ENCODE results near the gene NABP1.
A peak's percentile ranks its signal among the peaks of the same experiment; 100 is the strongest.

The NABP1 gene

DNA sequence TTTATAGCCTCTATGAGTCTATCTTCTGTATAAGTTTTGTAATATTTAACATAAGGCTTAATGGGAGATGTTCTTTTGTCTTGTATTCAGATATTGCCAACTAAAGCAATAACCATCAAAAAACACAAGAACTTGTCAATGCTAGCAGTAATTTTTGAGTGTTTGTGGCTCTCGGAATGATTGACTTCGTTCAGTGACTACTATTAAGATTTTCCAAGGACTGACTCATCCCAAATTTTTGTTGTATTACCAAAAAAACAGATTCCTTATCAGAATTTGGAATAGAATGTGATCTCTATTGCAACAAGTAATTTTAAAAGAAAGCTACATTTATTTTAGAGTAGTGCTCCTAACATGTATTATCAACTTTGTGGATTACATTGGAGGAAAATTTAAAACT lies 8.1 kb downstream of the NABP1 start:
- DNase-seq, result no peak

DNA sequence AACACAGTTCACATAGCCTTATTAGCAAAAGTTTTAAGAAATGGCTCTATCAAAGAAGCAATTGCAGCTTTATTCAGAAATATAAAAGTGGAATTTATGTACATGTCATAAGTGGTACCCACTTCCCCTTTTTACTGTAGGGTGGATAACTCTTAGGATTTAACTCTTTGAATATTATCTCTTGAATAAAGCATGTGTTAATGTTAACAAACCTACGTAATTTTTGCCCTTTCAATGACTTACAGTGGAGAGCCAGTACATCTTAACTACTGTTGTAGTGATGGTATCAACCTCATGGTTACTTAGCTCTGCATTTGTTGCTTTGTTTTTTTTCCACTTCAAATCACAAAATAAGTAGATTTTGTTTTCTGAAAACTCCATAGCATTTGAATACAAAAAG lies 8.8 kb downstream of the NABP1 start:
- no peak for DNase-seq

DNA sequence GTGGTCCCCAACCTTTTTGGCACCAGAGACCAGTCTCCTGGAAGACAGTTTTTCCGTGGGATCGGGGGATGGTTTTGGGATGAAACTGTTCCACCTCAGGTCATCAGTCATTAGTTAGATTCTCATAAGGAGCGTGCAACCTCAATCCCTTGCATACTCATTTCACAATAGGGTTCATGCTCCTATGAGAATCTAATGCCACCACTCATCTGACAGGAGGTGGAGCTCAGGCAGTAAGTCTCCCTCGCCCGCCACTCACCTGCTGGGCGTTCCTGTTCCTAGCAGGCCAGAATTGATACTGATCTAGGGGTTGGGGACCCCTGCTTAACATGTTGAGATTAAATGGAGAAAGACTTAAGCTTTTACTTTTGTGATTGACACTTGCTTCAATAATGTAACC lies 9.9 kb downstream of the NABP1 start:
- DNase-seq, result no peak

DNA sequence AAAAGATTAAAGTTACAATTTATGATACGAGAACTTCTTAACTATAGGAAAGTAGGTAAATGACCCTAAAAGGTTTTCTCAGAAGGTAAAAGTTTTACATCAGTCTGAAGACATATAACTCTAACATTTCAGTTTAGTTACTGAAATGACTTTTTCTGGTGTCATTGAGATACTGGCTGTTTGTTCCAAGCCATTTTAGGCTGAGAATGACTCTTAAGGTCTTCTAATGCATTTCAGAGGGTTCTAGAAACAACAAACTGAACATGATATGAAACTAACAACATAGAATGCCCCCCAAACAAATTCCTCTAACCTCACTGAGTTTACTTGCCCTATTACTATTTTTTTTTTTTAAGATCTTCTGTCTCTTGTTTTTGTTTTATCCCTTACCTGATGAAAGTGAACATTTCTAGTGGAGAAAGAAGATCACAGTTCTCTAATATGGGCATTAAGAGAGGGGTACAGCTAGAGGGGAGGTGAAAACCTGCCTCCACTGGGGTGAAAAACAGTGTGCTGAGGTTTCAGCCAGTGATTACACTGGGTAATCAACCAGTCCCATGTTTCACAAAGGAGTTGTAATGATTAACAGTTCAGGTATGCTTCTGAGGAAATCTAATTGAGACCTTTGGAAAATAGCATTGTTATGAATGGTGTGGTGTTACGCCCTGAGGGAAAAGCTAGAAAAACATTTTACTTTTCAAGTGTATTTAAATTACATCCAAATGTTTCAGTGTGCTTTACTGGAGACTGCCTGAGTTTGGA lies 11.2 kb downstream of the NABP1 start:
- DNase-seq, result no peak

DNA sequence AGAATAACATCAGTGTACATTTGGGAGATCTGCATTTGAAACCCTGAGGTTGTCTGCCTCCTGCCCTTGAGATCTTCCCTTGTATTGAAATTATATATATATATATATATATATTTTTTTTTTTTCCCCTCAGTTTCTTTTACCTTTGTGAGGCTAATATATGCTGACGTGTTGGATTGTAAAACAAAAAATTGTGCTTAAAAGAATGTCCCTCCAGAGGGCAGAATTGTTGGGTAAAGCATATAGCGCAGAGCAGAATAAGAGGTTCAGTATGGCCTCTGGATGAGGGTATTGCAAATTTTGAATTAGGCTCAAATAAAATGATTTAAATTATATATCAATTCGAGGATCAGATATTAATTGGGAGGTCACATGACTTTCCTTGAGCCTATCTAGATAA lies 12.4 kb downstream of the NABP1 start:
- DNase-seq, result peak; percentile 32

DNA sequence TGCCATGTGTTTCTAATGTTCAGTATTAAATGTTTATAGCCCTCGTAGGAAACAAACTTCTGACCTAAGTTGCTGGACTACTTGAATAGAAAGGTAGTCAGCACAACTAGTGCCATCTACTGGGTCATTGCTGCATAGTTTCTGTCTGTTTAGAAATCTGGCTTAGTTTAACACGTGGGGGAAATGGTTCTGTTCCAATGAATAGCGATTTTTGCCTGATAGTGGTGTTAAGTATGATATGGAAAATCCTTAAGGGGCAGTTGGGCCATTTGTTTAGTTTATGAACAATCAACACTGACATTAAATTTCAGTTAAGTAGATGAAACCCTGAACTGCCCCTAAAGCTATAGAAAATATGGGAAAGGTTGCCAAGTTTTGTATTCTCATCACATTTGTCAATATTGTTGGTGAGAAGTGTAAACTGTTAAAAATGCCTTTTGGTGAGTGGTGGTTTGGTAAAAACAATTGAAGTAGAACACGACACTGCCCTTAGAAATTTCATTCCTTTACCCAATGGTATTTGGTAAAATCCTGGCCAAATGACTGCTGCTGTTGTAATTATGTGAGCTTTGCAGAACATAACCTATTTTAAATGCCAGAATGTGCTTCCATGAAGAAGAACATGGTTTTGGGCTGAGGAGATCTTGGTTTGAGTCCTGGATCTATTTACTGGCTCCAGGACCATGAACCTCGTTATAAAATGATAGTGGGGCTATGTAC lies 13.2 kb downstream of the NABP1 start:
- peak; percentile 89 for DNase-seq

DNA sequence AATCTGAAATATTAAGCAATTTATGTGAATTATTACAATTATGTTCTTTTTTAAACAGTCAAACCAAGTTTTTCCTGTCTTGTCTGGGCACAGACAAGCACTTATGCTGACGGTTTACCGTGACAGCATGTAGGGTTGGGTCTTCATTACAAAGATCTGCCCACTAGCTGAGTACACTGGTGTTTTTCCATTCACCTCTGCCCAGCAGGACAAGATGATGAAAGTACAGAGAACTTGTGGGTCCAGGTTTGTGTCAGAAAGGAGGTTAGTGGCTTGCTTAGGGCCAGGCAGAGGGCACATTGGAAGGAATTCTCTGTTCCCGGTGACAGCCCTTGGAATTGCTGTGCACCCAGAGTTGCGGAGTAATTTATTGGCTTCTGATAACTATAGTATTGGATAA lies 14.0 kb downstream of the NABP1 start:
- no peak for DNase-seq

DNA sequence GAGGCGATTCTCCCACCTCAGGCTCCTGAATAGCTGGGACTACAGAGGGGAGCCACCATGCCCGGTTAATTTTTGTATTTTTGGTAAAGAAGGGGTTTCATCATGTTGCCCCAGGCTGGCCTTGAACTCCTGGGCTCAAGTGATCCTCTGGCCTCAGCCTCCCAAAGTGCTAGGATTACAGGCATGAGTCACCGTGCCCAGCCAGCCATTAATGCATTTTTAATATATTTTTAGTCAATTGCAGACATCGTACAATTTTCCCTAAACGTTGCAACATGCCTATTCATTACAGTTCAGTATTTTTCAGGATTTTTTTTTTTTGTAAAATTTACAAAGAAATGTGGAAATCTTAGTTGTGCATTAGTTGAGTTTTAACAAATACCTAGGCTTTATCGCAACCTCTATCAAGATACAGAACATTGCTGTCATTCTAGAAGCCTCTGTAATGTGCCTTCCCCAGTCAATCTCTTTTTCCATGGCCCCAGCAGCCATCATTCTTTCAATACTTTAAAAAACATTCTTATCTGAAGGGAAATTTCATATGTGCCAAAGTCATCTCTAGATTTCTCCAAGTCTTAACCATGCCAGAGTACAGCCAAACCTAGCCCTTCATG lies 14.7 kb downstream of the NABP1 start:
- DNase-seq, result no peak

DNA sequence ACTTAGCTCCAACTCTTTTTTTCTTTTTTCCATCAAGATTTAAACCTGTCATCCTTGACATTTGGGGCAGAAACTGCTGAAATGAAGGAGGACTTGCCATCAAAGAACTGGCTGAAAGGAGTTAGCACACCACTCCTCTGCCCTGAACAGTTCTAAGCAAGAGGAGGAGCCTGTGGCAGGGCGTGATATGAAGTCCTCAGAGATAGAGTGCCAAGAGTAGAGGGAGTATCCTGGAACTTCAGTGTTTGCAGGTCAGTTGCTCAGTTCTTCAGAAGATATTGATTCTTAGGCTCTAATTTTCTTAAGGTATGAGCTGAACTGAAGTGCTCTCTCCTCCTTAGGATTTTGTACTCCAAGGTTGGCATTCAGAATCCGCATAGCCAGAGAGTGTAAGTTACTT lies 15.2 kb downstream of the NABP1 start:
- DNase-seq, result peak; percentile 69

DNA sequence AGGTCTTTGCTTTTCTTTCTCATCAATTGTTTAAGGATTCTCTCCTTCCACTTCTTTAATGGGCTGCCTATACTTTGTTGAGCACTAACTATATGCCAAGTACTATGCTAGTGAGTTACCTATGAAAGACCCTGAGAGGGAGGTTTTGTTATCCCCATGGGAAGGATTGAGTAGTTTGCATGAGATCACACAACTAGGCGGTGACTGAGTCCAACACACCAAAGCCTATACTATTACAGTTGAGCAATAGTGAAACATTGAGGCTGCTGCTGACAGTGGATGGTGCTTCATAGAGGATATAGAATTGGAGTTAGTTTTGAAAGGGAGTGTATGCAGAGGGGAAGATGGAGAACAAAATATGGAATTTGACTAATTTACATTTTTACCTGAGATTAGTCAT lies 15.8 kb downstream of the NABP1 start:
- no peak for DNase-seq

DNA sequence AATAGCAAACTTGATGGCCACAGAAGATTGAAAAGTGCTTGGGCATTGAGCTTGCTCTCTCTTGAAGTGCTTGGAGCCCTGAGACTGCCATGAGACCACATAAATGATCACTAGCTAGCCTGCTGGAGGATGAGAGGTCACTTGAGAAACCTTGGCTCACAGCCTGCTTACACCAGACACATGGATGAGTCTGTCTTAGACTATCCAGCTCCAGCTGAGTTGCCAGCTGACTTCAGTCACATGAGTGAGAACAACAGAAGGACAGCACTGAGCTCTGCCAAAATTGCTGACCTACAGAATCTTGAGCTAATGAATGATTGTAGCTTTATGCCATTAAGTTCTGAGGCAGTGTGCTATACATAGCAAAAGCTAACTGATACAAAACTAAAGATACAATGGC lies 18.1 kb downstream of the NABP1 start:
- no peak for DNase-seq

DNA sequence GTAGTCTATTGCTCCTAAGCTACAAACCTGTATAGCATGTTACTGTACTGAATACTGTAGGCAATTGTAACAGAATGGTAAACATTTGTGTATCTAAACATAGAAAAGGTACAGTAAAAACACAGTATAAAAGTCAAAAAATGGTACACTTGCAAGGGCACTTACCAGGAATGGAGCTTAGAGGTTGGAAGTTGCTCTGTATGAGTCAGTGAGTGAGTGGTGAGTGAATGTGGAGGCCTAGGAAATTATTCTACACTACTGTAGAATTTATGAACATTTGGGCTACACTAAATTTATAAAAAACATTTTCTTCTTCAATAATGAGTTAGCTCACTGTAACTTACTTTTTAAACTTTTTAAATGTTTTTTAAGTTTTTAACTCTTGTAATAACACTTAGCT lies 19.0 kb downstream of the NABP1 start:
- no peak for DNase-seq

DNA sequence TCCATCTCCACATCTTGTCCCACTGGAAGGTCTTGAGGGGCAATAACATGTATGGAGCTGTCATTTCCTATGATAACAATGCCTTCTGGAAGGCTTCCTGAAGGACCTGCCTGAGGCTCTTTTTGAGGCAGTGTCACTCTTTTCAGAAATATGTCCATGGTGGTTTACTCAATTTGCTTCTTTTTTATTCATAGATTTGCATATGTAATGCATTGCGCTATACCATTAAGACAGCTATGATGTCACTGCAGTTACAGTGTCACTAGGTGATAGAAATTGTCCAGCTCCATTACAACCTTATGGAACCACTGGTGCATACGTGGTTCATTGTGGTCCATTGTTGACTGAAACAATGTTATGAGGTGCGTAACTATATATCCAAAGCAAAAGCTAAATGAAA lies 19.9 kb downstream of the NABP1 start:
- DNase-seq, result no peak

DNA sequence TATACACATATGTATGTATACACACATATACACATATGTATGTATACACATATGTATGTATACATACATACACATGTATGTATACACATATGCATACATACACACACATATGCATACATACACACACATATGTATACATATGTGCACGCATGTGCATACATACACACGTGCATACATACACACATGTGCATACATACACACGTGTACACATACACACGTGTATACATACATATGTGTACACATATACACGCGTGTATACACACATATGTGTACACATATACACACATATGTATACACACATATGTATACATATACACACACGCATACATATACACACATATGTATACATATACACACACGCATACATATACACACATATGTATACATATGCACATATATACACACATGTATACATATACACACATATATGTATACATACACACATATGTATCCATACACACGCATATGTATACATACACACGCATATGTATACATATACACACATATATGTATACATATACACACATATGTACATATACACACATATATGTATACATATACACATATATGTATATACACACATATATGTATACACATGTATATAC lies 21.5 kb downstream of the NABP1 start:
- DNase-seq, result no peak

DNA sequence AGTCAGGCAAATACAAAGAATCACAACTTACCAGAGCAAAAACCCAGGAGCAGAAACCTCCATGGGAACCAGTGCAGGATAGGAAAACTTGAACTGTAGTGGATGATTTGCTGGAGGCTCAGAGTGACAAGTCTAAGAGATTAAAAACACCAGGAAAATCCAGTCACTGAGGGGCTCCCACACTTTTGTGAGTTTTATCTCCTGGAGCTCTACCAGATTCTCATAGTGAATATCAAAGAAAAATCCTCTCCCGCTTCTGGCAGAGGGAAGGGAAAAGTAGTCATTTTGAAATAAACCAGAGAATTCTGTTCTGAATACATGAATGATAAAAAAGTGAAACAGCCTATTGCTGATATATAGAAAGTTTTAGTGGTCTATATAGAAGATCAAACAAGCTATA lies 23.1 kb downstream of the NABP1 start:
- DNase-seq, result no peak

DNA sequence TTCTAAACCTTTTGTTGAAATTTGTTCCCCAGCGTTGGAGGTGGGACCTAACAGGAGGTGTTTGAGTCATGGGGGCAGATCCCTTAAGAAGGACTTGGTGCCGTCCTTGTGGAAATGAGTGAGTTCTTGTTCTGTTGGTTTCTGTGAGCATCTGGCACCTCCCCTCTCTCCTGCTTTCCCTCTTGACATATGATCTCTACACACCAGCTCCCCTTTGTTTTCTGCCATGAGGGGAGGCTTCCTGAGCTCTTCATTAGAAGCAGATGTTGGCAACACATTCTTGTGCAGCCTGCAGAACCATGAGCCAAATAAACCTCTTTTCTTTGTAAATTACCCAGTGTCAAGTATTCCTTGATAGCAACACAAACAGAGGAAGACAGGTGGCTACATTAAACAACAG lies 23.8 kb downstream of the NABP1 start:
- DNase-seq, result no peak

DNA sequence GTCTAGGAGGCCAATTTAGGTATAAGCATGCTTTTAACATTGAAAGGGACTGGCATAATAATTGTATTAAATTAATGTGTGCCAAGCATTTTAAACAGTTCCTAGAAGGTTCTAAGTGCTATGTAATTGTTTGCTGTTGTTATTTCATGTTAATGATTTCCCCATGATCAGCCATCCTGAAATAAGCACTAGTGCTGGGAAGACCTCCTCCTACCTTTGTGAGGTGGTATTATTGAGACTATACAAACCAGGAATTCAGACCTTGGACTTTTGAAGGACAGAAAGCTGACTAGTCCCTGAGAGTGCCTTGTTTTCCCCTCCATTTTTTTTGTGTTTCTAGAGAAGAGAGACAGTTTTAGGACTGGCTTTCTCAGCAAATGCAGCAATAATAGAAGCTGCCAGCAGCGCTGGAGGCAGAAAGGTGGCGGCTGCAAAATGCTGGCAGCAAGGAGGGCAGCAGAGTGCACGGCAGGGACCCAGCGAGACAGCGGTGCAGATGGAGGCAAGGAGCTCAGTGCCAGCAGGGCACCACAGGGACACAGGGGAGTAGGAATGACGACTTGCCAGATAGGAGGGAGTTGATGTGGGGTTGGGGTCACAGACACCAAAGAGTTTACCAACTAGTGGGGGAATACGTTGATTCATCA lies 25.3 kb downstream of the NABP1 start:
- no peak for DNase-seq

DNA sequence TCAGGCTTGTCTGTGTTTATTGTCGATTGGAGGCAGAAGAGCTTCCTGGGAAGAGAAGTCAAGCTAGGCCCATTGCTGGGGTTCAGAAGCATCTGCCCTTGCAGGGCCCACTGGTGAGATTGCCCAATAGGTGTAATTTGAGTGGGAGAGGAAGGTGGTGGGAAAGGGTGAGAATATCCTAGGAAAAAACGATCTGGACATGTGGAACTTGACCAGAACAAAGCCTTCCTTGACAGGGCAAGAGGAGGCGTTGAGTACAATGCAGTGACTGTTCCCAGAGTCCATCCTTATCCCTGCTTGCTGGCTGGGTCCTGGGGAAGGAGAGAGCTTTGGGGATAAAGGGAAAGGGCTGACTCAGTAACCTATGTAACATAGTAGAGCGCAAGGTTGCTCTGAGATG lies 27.1 kb downstream of the NABP1 start:
- DNase-seq, result no peak

DNA sequence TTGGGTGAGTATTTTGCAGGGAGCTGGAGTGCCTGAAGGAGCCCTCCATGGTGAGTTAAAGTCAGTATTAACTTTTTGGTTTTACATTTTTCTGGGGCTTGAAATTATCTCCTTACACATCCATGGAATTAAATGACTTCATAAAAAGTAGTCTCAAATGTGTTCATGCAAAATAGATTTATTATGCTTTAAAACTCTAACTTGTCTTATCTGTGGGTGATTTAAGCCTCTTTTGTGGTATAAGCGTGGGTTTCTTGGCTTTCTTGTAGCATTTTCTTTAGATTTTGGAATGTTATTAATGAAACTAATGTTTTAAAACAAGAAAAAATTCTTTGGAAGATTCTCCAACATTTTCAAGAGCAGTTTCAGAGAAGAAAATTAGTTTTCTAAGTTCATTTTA lies 27.8 kb downstream of the NABP1 start:
- DNase-seq, result no peak

DNA sequence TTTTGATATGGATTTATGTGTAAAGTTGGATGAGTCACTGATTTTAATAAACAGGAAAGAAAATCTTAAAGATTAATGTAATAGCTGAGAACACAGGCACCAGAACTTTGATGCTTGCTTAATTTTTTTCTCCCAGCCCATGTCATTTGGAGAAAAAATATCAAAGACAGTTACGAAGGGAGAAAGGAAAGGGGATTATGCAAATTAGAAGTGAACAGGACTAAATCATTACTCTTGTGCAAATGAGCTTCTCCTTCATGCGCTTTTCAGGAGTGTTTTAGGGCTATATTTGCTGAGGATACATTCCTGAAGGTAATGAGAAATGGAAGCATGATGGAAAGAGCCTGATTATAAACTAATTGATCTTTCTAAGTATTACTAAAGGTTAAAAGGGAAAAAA lies 28.9 kb downstream of the NABP1 start:
- DNase-seq, result no peak

DNA sequence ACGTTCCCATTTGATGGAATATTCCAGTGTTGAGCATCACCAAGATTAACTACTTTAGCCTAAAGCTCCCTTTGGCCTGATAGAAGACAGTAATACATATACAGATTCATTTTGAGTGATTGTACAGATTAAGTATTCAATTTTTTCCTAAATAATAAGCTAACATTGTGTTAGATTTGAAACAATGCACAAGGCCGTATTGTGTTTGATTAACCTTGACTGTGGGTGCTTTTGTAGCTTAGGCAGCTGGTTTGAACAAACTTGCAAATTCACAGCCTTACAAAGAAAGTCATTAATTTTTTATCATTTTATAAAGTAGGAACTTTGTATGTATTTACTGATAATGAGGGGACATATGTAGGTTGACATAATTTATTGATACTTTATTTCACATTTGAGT lies 29.6 kb downstream of the NABP1 start:
- DNase-seq, result no peak

DNA sequence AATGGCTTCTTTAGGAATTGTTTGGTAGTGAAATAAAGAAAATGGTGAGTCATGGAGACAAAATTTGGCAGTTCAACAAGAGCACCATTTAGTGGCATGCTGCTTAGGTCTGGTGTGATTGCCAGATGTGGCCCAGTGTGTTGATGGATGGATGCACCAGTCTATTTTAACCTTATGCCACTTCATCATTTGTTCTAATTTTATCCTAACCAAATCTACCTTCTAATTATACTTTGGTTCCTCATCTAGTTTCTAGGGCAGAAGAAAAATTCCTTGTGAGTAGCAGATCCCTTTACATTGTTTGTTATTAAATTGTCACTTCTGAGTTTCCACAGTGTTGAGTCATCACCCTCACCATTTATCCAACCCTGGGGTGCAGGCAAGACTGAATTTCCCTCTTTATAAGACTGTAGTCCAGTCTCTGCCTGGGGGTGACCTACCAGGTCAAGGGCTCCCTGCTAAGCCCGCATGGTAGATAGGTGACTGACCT lies 32.5 kb downstream of the NABP1 start:
- no peak for DNase-seq

DNA sequence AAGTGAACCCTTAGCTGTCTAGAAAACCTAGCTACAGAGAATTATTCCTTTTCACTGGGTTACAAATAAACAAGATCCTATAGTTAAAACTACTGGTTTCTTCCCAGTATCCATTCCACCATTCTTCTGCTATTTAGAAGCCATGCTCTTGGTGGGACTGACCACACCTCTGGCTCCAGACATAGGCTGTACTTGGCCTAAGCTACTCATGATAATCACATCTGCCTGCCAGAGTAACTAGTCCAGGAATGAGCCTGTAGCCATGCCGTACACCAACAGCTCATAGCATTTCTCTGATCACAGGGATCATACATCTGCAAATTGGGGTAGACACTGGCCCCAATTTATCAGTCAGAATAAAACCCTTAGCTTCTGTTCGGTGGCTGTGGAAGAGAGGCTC lies 33.7 kb downstream of the NABP1 start:
- no peak for DNase-seq

All from hematopoietic multipotent progenitor cell treated with erythropoietin and hydrocortisone succinate and interleukin-3 and kit ligand, for 6 days (in vitro differentiated cells).